Activated CD8-positive, alpha-beta memory T cell treated with anti-CD3 and anti-CD28 coated beads for 1 hour (primary cell): ENCODE measurements around the gene ARMC6.

Experiments
- DNase-seq, 2 donors: peaks; one replicate each; pipeline ENCODE4 v3.0.0-alpha.2; 2020; ENCODE audit warnings: low read depth in 1 of 2; ENCODE audit errors: extremely low read depth in 1 of 2

ARMC6 gene

DNA sequence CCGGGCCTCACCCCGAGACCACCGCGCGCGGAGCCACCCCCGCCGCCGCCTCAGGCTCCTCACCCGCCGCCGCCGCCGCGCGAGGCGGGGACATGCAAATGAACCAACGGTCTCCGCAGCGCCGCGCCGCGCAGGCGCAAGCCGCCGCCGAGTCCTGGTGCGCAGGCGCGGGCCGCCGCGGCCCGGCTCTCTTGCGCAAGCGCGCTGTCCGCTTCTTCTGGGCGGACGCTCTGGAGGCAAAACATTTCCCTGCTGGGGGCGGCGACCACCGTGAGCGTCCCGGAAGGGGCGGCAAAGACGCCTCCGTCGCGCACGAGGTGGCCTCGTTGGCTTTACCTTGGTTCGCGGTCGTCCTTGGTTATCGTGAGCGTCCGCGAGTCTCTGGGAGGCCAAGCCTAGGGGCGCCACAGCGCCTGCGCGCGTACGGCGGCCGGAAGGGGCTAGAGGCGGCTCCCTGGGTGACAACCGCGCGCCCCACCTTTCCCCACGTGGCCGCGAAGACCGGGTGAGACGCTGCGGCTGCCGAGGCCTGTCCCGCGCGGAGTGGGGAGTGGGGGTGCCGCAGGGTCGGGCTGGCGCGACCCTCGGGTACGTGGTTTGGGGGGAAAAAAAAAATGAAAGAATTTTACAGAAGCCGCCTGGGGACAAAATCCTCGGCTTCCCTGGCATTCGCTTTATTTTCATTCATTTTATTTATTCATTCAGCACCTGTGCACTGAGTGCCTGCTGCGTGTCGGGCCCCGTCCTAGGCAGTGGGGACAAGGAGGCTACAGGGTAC lies at the start of gene ARMC6, which contains the start of gene SUGP2:
ARMC6 (plus strand) TSS at position 178 of the 778 bp plus-strand sequence. CDS start 607 bp downstream, outside the sequence.
SUGP2 (minus strand) TSS at position 92 of the 778 bp plus-strand sequence. CDS start 2,446 bp downstream, outside the sequence.
- peak; percentile 66 to 79 for DNase-seq

DNA sequence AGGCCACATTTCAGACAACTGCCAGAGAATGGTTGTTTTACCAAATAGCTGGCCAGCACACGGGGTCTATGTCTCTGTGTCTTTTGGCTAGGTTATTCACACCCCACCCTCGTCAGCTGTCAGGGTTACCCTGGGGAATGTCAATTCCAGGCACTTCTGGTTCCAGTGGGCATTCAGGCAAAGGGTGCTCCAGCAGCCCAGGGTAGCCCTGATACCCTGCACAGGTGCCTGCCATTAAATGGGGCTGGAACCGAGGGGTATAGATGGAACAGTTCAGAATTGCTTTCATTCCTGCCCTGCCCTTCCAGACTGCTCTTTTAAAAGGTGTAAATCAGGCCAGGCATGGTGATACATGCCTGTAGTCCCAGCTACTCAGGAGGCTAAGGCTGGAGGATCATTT lies 49.2 kb upstream of the ARMC6 start:
- no peak for DNase-seq

GRCh38 chr19:18985257-18985656 lies 48.1 kb upstream of the ARMC6 start:
- no peak for DNase-seq

- DNase-seq = no peak
These were observed 45.9 kb upstream of the ARMC6 start for GRCh38 chr19:18987456-18987855.

DNA sequence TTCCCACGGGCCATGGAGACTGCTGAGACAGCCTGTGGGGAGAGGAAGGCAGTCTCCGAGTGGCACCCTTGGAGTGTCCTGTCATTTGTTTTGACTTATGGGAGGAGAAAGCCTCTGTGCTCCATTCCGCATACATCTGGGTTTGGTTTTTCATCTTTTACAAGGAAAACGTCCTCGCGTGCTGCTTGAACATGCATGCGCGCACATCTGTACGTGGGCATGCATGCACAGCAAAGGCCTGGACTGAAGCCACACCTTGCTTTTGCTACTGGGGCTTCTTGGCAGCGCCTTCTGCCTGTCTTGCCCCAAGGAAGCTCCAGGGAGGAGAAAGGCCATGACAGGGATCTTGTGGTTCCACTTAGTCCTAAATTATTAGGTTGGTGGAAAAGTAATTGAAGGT lies 44.1 kb upstream of the ARMC6 start:
- no peak for DNase-seq

GRCh38 chr19:18990128-18990708 lies 43.2 kb upstream of the ARMC6 start:
- DNase-seq = no peak

DNA sequence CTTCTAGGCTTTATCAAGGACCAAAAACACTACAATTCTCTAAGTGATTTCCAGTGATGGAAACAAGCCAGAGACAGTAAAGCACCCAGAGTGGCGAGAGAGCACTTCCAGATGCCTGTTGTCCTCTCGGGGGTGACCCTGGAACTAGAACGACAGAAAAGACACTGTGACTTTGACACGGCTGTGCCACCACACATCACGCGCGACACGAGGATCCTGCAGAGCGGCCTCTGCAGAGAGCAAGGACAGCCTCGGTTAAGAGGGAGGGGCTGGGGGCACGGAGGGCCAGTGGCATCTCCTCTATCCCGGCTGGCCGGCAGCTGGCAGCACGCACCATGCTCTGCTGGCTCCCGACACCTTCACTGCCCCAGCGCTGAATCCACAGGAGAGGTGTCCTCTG lies 42.4 kb upstream of the ARMC6 start:
- DNase-seq = no peak

- no peak for DNase-seq
These were observed 41.9 kb upstream of the ARMC6 start for GRCh38 chr19:18991468-18991867.

DNA sequence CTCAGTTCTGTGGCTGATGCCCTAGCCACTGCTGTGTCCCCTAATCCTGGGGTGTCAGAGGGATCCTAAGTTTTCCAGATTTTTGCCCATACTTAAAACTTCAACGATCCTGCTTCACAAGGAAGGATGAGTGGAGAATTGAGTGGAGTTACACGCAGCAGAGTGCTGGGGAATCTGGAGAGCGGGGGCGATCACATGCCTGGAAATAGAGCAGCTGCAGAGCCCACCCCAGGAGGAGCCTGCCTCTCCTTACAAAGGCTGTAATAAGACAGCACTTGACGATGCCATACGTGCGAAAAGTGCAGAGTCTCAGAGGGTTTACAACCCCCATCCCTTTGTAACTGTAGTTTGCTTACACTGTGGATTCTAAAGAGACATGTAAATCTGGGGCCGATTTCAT lies 40.7 kb upstream of the ARMC6 start:
- DNase-seq = no peak

DNA sequence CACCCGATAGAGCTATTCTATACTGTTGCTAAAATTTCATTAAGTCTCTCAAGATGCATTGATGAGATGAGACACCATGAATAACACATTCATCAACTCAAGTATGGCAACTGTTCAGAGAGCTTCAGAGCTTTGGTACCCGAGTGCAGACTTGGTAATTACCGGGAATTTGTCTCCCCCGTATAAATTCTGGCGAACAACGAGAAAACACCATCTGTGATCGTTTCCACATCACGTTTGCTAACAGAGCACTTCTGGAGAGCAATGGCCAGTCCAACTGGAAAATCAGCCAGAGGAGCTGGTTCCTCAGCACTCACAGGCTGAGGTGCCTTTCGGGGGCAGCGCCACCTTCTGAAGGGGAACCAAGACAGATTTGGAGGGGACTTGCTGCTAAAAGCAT lies 40.3 kb upstream of the ARMC6 start:
- no peak for DNase-seq

GRCh38 chr19:18995804-18996241 lies 37.6 kb upstream of the ARMC6 start:
- DNase-seq = no peak

- no peak for DNase-seq
These were observed 37.1 kb upstream of the ARMC6 start for GRCh38 chr19:18996351-18996750.

GRCh38 chr19:18996796-18997394 lies 36.5 kb upstream of the ARMC6 start:
- DNase-seq = no peak

GRCh38 chr19:18998276-18998675 lies 35.1 kb upstream of the ARMC6 start:
- DNase-seq = no peak

GRCh38 chr19:18999016-18999758 lies 34.2 kb upstream of the ARMC6 start:
- DNase-seq = no peak

DNA sequence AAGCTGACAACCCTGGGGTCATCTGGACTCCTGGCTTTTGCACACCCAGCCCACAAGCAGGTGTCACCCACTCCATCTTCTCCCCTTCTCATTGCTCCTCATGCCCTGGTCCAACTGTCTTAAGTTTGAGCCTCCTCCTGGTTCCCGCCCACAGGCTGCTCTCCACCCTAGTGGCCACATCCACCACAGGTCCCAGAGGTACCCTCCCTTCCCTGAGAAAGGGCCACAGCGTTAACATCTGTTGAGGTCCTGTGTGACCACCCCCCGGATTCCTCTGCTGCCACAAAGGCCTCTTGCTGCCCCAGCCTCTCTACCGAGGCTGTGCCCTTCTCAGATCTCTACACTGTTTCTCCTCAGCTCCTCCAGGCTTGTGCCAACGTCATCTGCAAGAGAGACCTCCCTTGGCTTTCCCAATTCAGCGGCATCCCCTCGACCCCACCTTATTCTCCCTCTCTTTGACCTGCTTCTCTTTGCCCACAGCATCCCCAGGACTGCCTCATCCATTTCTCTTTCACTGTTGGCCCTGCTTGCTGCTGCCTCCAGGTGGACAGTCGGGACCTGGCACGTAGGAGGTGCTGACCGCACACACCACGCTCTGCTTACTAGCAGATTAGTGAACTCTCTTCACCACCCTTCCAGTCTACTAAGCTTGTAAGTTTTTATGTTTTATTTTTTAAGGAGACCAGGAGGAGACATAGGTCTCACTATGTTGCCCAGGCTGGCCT lies 33.3 kb upstream of the ARMC6 start:
- no peak for DNase-seq

DNA sequence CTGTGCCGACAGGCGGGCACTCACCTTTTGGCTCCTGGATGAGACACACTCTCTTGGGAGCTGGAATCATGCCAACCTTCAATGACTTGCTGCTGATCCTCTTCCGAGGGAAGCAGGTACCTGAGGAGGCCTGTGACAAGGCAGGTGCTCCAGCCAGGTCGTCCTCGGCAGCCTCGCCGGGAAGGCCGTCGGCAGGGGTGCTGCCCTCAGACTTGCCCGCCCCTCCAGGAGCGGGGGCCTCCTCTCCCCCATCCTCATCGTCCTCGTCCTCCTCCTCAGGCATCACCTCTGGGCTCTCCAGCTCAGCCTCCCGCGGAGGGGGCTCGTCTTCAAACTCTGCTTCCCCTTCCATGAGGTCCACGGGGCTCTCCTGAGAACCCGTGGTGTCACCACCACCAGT lies 29.3 kb upstream of the ARMC6 start:
- DNase-seq = no peak

GRCh38 chr19:19006213-19006612 lies 27.2 kb upstream of the ARMC6 start:
- no peak for DNase-seq

- no peak for DNase-seq
These were observed 23.5 kb upstream of the ARMC6 start for GRCh38 chr19:19009951-19010350.

GRCh38 chr19:19010551-19010950 lies 22.9 kb upstream of the ARMC6 start:
- DNase-seq = no peak

GRCh38 chr19:19021115-19021514 lies 12.3 kb upstream of the ARMC6 start:
- no peak for DNase-seq
